Erythroblast (primary cell): ENCODE data around the gene C11orf97.

Experiments
- GATA1 ChIP-seq: IDR thresholded peaks from 2 replicates; pipeline ENCODE4 v1.6.1; 2011; ENCODE audit warnings: low read depth, mild to moderate bottlenecking, control low read depth, low read length, moderate library complexity
- POLR2A ChIP-seq: IDR thresholded peaks from 2 replicates; pipeline ENCODE4 v1.6.1; 2011; ENCODE audit warnings: mild to moderate bottlenecking, low read length

- no peak for TF ChIP-seq POLR2A
- no peak for TF ChIP-seq GATA1
Measured at GRCh38 chr11:94519478-94520084, 7.3 kb downstream of the C11orf97 start.
